Measurements from ENCODE around the gene TMEM18.
"Not testable (repeated sequence)": the region's sequence is repeated elsewhere in the genome, so short reads cannot be mapped to it uniquely, and the experiment has no call there.

TMEM18 gene

GRCh38 chr2:688504-689076 is 11.4 kb upstream of the TMEM18 start:
- intact Hi-C loops (cut with micrococcal nuclease) = no loop called here
- H3K9me3 Mint-ChIP-seq = peaks cover 34% of the 10 kb centered on the region
- no peak overlapping the region for H3K27ac Mint-ChIP-seq
- peaks cover 12% of the 10 kb centered on the region for H3K27me3 Mint-ChIP-seq
- no peaks in the 10 kb centered on the region for H3K36me3 Mint-ChIP-seq (ENCODE audit: low read depth)
- H3K4me3 Mint-ChIP-seq = no peak overlapping the region
- peaks cover 4% of the 10 kb centered on the region for H3K4me1 Mint-ChIP-seq (ENCODE audit: low read depth)

DNA sequence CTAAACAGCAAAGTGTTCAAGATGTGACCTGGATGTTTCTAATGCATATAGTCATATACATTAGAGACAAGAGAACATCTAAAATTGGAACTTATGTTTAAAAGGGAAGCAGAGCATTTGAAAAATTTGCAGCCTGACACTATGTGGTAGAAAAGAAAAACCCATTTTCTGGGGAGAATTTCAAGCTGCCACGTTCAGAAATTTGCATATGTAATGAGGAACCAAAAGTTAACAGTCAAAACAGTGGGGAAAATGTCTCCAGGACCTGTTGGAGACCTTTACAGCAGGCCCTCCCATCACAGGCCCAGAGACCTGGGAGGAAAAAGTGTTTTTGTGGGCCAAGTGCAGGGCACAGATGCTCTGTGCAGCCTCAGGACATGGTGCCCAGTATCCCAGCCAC is 8.2 kb upstream of the TMEM18 start:
- Mint-ChIP-seq H3K4me3 (no peak overlapping the region), H3K36me3 (ENCODE audit: low read depth) (no peaks in the 10 kb centered on the region), H3K4me1 (ENCODE audit: low read depth) (no peaks in the 10 kb centered on the region), H3K27ac (no peak overlapping the region), H3K9me3 (peaks cover 48% of the 10 kb centered on the region), H3K27me3 (peaks cover 10% of the 10 kb centered on the region)
- intact Hi-C loops (cut with micrococcal nuclease) = no loop called here

DNA sequence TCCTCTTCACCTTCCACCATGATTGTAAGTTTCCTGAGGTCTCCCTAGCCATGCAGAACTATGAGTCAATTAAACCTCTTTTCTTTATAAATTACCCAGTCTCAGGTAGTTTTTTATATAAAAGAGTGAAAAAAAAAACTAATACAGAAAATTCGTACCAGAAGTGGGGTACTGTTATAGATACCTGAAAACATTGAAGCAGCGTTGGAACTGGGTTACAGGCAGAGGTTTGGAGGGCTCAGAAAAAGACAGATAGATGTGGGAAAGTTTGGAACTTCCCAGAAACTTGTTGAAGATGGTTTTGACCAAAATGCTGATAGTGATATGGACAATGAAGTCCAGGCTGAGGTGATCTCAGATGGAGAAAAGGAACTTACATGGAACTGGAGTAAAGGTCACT is 7.7 kb upstream of the TMEM18 start:
- peaks cover 48% of the 10 kb centered on the region for H3K9me3 Mint-ChIP-seq
- H3K27ac Mint-ChIP-seq; H3K4me3 Mint-ChIP-seq; H3K27me3 Mint-ChIP-seq; H3K36me3 Mint-ChIP-seq (ENCODE audit: low read depth); H3K4me1 Mint-ChIP-seq (ENCODE audit: low read depth); intact Hi-C loops (cut with micrococcal nuclease): not testable (repeated sequence)

- peaks cover 10% of the 10 kb centered on the region for H3K4me1 Mint-ChIP-seq (ENCODE audit: low read depth)
- H3K27me3 Mint-ChIP-seq = no peaks in the 10 kb centered on the region
- peaks cover 48% of the 10 kb centered on the region for H3K9me3 Mint-ChIP-seq
- no peaks in the 10 kb centered on the region for H3K36me3 Mint-ChIP-seq (ENCODE audit: low read depth)
- H3K4me3 Mint-ChIP-seq = no peak overlapping the region
- no peak overlapping the region for H3K27ac Mint-ChIP-seq
- intact Hi-C loops (cut with micrococcal nuclease) = no loop called here
Measured at GRCh38 chr2:682226-682625, 5.0 kb upstream of the TMEM18 start.

DNA sequence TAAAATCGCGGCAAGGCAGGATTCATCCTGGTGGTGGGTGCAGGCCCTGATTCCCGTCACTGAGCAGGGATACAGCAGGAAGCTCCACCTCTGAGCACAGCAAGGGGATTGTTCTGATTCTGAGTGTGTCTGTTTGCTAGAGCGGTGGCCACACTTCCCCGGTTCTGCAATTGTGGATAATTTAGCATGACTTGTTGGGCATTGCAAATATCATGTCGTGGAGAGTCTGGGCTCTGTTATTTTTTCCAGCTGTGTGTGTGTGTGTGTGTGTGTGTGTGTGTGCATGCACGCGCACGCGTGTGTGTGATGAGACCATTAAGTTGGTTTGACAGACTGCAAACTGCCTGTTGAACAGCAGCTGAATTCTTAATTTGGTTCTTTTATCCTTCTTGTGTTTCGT is 4.1 kb upstream of the TMEM18 start:
- Mint-ChIP-seq H3K9me3 (peaks cover 41% of the 10 kb centered on the region), H3K4me3 (no peak overlapping the region), H3K27ac (no peak overlapping the region), H3K4me1 (ENCODE audit: low read depth) (peaks cover 13% of the 10 kb centered on the region), H3K36me3 (ENCODE audit: low read depth) (peaks cover 3% of the 10 kb centered on the region), H3K27me3 (no peaks in the 10 kb centered on the region)
- intact Hi-C loops (cut with micrococcal nuclease) = no loop called here

DNA sequence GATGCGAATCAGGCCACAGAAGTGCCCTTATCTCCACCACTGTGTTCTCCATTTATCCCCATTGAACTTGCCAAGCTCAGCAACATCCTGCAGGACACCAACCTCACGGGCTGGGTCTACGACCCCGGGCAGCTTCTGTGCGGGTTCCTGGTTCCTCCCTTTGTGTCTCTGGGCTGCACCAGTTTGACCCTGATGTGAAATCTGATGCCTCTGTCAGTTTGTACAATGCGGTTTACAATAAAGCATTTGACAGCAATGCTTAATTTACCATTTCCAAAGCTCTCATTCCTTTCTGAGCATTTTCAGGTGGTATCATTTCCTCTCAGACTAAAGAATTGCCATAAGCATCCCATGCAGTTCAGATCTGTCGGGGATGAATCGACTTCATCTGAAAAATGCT is 3.3 kb upstream of the TMEM18 start:
- H3K27me3 Mint-ChIP-seq = no peaks in the 10 kb centered on the region
- peaks cover 21% of the 10 kb centered on the region for H3K4me1 Mint-ChIP-seq (ENCODE audit: low read depth)
- peaks cover 6% of the 10 kb centered on the region for H3K36me3 Mint-ChIP-seq (ENCODE audit: low read depth)
- intact Hi-C loops (cut with micrococcal nuclease) = no loop called here
- H3K4me3 Mint-ChIP-seq = no peak overlapping the region
- H3K9me3 Mint-ChIP-seq = peaks cover 33% of the 10 kb centered on the region
- no peak overlapping the region for H3K27ac Mint-ChIP-seq

GRCh38 chr2:678964-679363 is 1.8 kb upstream of the TMEM18 start:
- H3K4me3 Mint-ChIP-seq = no peak overlapping the region
- H3K27me3 Mint-ChIP-seq = no peaks in the 10 kb centered on the region
- H3K9me3 Mint-ChIP-seq = peaks cover 17% of the 10 kb centered on the region
- peaks cover 36% of the 10 kb centered on the region for H3K4me1 Mint-ChIP-seq (ENCODE audit: low read depth)
- peaks cover 21% of the 10 kb centered on the region for H3K36me3 Mint-ChIP-seq (ENCODE audit: low read depth)
- intact Hi-C loops (cut with micrococcal nuclease) = loop anchor here (5.0 kb wide), 1 partner anchor 412 kb away; no protein-coding TSS in a partner anchor
- H3K27ac Mint-ChIP-seq = peak overlapping the region; percentile 96

- Mint-ChIP-seq H3K36me3 (ENCODE audit: low read depth) (peaks cover 30% of the 10 kb centered on the region), H3K4me1 (ENCODE audit: low read depth) (peaks cover 38% of the 10 kb centered on the region), H3K27ac (peak overlapping the region; percentile 96), H3K9me3 (peaks cover 8% of the 10 kb centered on the region), H3K27me3 (no peaks in the 10 kb centered on the region), H3K4me3 (peak overlapping the region; percentile 89)
- intact Hi-C loops (cut with micrococcal nuclease) = loop anchor here (5.0 kb wide), 1 partner anchor 411 kb away; no protein-coding TSS in a partner anchor
Measured at GRCh38 chr2:677959-678550, 849 bp upstream of the TMEM18 start.

DNA sequence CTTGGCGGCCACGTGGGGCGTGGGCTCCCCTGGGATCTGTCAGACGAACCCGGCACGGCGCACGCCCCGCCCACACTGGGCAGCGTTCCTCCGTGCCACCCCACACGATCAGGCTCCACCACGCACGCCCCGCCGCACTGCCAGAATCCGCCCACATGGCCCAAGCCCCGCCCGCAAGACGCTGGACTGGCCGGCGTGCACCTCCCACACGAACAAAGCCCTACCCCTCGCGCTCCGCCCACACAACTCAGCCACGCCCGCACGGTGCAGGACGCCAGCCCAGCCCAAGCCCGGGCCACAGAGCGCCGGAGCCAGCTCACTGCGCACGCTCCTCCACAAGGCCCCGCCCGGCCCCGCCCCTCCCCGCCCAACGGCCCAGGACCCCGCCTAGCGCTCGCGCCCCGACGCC is 555 bp downstream of the TMEM18 start:
- H3K9me3 Mint-ChIP-seq = no peaks in the 10 kb centered on the region
- intact Hi-C loops (cut with micrococcal nuclease) = loop anchor here (5.0 kb wide), 1 partner anchor 409 kb away; no protein-coding TSS in a partner anchor
- H3K4me1 Mint-ChIP-seq (ENCODE audit: low read depth) = peaks cover 38% of the 10 kb centered on the region
- no peaks in the 10 kb centered on the region for H3K27me3 Mint-ChIP-seq
- H3K27ac Mint-ChIP-seq = peak overlapping the region; percentile 96
- H3K36me3 Mint-ChIP-seq (ENCODE audit: low read depth) = peaks cover 44% of the 10 kb centered on the region
- peak overlapping the region; percentile 89 for H3K4me3 Mint-ChIP-seq

DNA sequence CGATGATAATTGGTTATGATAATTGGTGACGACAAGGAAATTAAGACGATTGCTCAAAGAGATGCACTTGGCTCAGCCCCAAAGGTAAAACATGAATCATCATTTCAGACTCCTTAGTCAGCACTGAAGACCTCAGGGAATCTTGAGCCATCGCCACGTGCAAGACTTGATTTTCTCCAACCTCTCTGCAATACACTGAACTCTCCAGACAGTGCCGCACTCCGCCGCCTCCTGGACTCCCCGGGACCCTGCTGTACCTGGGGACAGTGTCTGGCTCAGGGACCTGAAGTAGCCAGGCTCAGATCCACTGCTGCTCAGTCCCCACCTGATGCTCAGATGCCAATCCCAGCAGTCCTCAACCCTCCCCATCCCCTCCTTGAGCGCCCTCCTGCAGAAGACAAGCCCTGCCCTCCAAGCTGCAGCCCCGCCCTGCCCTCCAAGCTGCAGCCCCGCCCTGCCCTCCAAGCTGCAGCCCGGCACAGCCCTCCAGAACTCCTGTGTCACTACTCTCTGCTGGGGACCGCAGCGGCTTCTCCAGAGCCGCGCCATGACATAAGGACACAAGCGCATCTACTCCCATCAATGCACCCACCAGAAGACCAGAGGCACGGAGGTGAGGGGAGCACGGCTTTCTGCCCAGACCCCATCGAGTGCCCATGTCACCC is 1.1 kb downstream of the TMEM18 start:
- Mint-ChIP-seq H3K4me1 (ENCODE audit: low read depth) (peaks cover 38% of the 10 kb centered on the region), H3K9me3 (no peaks in the 10 kb centered on the region), H3K27ac (peak overlapping the region; percentile 96), H3K4me3 (peak overlapping the region; percentile 89), H3K27me3 (no peaks in the 10 kb centered on the region), H3K36me3 (ENCODE audit: low read depth) (peaks cover 48% of the 10 kb centered on the region)
- intact Hi-C loops (cut with micrococcal nuclease) = loop anchor here (5.0 kb wide), 1 partner anchor 409 kb away; no protein-coding TSS in a partner anchor

- Mint-ChIP-seq H3K4me1 (ENCODE audit: low read depth) (peaks cover 38% of the 10 kb centered on the region), H3K9me3 (no peaks in the 10 kb centered on the region), H3K36me3 (ENCODE audit: low read depth) (peaks cover 54% of the 10 kb centered on the region), H3K27me3 (no peaks in the 10 kb centered on the region), H3K27ac (no peak overlapping the region), H3K4me3 (no peak overlapping the region)
- intact Hi-C loops (cut with micrococcal nuclease) = loop anchor here (5.0 kb wide), 1 partner anchor 408 kb away; no protein-coding TSS in a partner anchor
Measured at GRCh38 chr2:675460-675859, 1.7 kb downstream of the TMEM18 start.

DNA sequence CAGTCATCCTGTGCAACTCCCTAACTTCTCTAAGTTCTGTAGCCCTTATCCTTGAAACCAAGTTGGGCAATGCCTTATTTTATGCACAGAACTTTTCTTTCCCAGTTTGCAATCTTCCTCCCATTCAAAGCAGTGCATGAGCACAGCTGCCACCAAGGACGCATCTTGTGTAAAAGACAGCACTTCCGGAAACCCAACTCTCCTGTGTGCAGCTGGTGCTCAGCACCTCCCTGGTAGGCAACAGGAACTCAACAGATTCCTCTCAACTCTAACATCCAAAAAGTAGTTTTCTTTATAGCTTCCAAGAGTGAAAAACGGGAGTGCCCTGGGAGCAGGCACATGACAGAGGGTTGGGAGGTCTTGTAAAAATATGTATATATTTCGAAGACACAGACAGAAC is 2.2 kb downstream of the TMEM18 start:
- peaks cover 38% of the 10 kb centered on the region for H3K4me1 Mint-ChIP-seq (ENCODE audit: low read depth)
- no peak overlapping the region for H3K4me3 Mint-ChIP-seq
- intact Hi-C loops (cut with micrococcal nuclease) = loop anchor here (5.0 kb wide), 1 partner anchor 408 kb away; no protein-coding TSS in a partner anchor
- H3K27ac Mint-ChIP-seq = no peak overlapping the region
- H3K9me3 Mint-ChIP-seq = no peaks in the 10 kb centered on the region
- peaks cover 58% of the 10 kb centered on the region for H3K36me3 Mint-ChIP-seq (ENCODE audit: low read depth)
- H3K27me3 Mint-ChIP-seq = no peaks in the 10 kb centered on the region

GRCh38 chr2:674321-674985 is 2.8 kb downstream of the TMEM18 start:
- H3K27ac Mint-ChIP-seq = no peak overlapping the region
- intact Hi-C loops (cut with micrococcal nuclease) = no loop called here
- peaks cover 64% of the 10 kb centered on the region for H3K36me3 Mint-ChIP-seq (ENCODE audit: low read depth)
- H3K4me1 Mint-ChIP-seq (ENCODE audit: low read depth) = peaks cover 38% of the 10 kb centered on the region
- H3K9me3 Mint-ChIP-seq = no peaks in the 10 kb centered on the region
- no peak overlapping the region for H3K4me3 Mint-ChIP-seq
- no peaks in the 10 kb centered on the region for H3K27me3 Mint-ChIP-seq

Measured in dendritic cell treated with granulocyte-macrophage colony-stimulating factor and Interleukin-4, amounts not matched to agents 40 ng/mL and 50 ng/mL, for 4 days (primary cell).